ENCODE data around the gene PDE1A.

- TF ChIP-seq, protein P1, sequence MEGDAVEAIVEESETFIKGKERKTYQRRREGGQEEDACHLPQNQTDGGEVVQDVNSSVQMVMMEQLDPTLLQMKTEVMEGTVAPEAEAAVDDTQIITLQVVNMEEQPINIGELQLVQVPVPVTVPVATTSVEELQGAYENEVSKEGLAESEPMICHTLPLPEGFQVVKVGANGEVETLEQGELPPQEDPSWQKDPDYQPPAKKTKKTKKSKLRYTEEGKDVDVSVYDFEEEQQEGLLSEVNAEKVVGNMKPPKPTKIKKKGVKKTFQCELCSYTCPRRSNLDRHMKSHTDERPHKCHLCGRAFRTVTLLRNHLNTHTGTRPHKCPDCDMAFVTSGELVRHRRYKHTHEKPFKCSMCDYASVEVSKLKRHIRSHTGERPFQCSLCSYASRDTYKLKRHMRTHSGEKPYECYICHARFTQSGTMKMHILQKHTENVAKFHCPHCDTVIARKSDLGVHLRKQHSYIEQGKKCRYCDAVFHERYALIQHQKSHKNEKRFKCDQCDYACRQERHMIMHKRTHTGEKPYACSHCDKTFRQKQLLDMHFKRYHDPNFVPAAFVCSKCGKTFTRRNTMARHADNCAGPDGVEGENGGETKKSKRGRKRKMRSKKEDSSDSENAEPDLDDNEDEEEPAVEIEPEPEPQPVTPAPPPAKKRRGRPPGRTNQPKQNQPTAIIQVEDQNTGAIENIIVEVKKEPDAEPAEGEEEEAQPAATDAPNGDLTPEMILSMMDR (IDR thresholded peaks at IDR 0.05 in 4 of 5, conservative IDR thresholded peaks at IDR 0.05 in 1 of 5), result no peak
- no peak for TF ChIP-seq POLR2A (IDR thresholded peaks at IDR 0.05)
Measured at GRCh38 chr2:182426918-182427240, at the start of gene PDE1A.
